Testis (tissue), 3 donors: ENCODE measurements around the gene FBXW5. TPM values are rescaled to one million over a fixed set of nuclear protein-coding genes. Genes with fewer than 3 reads are reported as not detected.

Experiments
- DNase-seq: peaks from one replicate; pipeline ENCODE4 v3.0.0-alpha.2; 2019
- H3K27ac ChIP-seq, 2 donors: fragments of 200-600 bp; sonication (generic); one replicate each; pipeline ENCODE4 v1.5.1; 2019
- H3K27me3 ChIP-seq: fragments of 200-600 bp; sonication (generic); one replicate; pipeline ENCODE4 v1.5.1; 2019
- H3K36me3 ChIP-seq: fragments of 200-600 bp; sonication (generic); one replicate; pipeline ENCODE4 v1.5.1; 2017; ENCODE audit warnings: low read depth; ENCODE audit errors: missing control alignments
- H3K4me1 ChIP-seq: fragments of 200-600 bp; sonication (generic); one replicate; pipeline ENCODE4 v1.5.1; 2019
- H3K4me3 ChIP-seq, 2 donors: fragments of 200-600 bp; sonication (generic); one replicate each; pipeline ENCODE4 v1.5.1; 2017 to 2019
- H3K9me3 ChIP-seq: fragments of 200-600 bp; sonication (generic); one replicate; pipeline ENCODE4 v1.5.1; 2017
- CTCF ChIP-seq, 3 experiments: fragments of 450-650 bp in 2 of 3; fragments of 200-600 bp in 1 of 3; sonication (generic) in 1 of 3; IDR thresholded peaks; one replicate each; pipeline ENCODE4 v1.5.1; 2016 to 2019; ENCODE audit warnings: antibody characterized with exemption in 3 of 3, mild to moderate bottlenecking in 2 of 3, moderate library complexity in 1 of 3
- POLR2A ChIP-seq: fragments of 450-650 bp; IDR thresholded peaks from one replicate; pipeline ENCODE4 v1.6.1; 2017; ENCODE audit warnings: antibody characterized with exemption, mild to moderate bottlenecking, moderate library complexity
- WGBS, 2 donors: methylation state at CpG; one replicate each; pipeline ENCODE4 v1.1.5; 2018; 5-methylcytosine and 5-hydroxymethylcytosine counted together
- intact Hi-C: fragments of 100-400 bp; cut with DNase I; formaldehyde crosslinking; loops from one replicate; pipeline ENCODE4 v1.15.1; 2023; ENCODE audit warnings: low total_unique reads
- polyA plus RNA-seq: library from polyadenylated mRNA; stranded (reverse); fragments of 350-450 nt; fragmentation: Illumina TruSeq; extraction: RNeasy Lipid Tissue Mini Kit (QIAGEN cat#74804); gene quantifications from one replicate; pipeline ENCODE4 v1.2.3, GENCODE V29; 2014; ENCODE audit warnings: low read depth, low replicate concordance; ENCODE audit not compliant: insufficient read depth
- total RNA-seq, 2 donors: library from RNA; depleted of rRNA; stranded (reverse); fragments of >200 nt; gene quantifications; one replicate each; pipeline ENCODE4 v1.2.3, GENCODE V29; 2016

Gene FBXW5
- total and polyA plus RNA-seq, 3 donors from 2014 or later: 452 to 749 (median 509) TPM

- Histone ChIP-seq H3K27me3 (no peaks in the 10 kb centered on the region), H3K4me3 (no peak overlapping the region), H3K36me3 (no peaks in the 10 kb centered on the region), H3K4me1 (peaks cover 40% of the 10 kb centered on the region), H3K9me3 (no peaks in the 10 kb centered on the region), H3K27ac (peak overlapping the region in 1 of 2 donors; percentile 24)
- TF ChIP-seq POLR2A (no peak), CTCF (IDR thresholded peaks at IDR 0.05) (no peak)
- WGBS, 2 donors: 57 to 85% methylated on average over 7 to 19 of the region's 19 CpGs
- no peak for DNase-seq
- intact Hi-C loops: no loop called here
Measured at GRCh38 chr9:136953771-136954269, 9.3 kb upstream of the FBXW5 start.

- no peaks in the 10 kb centered on the region for H3K9me3 ChIP-seq
- H3K27me3 ChIP-seq: no peaks in the 10 kb centered on the region
- H3K4me1 ChIP-seq: peaks cover 43% of the 10 kb centered on the region
- no peaks in the 10 kb centered on the region for H3K36me3 ChIP-seq
- DNase-seq: no peak
- TF ChIP-seq CTCF (IDR thresholded peaks at IDR 0.05) (no peak), POLR2A (no peak)
- H3K27ac ChIP-seq: peak overlapping the region; percentile 65 to 70
- intact Hi-C loops: no loop called here
- H3K4me3 ChIP-seq: peak overlapping the region in 1 of 2 donors; percentile 5
- 87 to 90% methylated on average over 4 to 42 of the region's 44 CpGs for WGBS, 2 donors
Measured at GRCh38 chr9:136952876-136953770, 8.6 kb upstream of the FBXW5 start.

- H3K27ac ChIP-seq: peak overlapping the region; percentile 65 to 70
- intact Hi-C loops: no loop called here
Measured at GRCh38 chr9:136952321-136952850, 7.8 kb upstream of the FBXW5 start.

GRCh38 chr9:136951541-136952320 is 7.2 kb upstream of the FBXW5 start, which contains the start of gene LCN12:
TSS of gene LCN12 (plus strand) at chr9:136952273. CDS start at chr9:136952328, 55 bp downstream.
- Histone ChIP-seq H3K27ac (peak within 1 kb of the TSS; percentile 70), H3K4me1 (peaks cover 55% of the 10 kb centered on the region), H3K27me3 (no peaks in the 10 kb centered on the region), H3K36me3 (no peaks in the 10 kb centered on the region), H3K4me3 (peak within 1 kb of the TSS in 1 of 2 donors; percentile 5), H3K9me3 (no peaks in the 10 kb centered on the region)
- DNase-seq: no peak
- TF ChIP-seq POLR2A: no peak
- no peak for TF ChIP-seq CTCF (IDR thresholded peaks at IDR 0.05)
- WGBS, 2 donors: 47 to 50% methylated on average over 3 to 10 of the region's 14 CpGs
- intact Hi-C loops: no loop called here

More at GRCh38 chr9:136952321-136952850, 7.8 kb upstream of the FBXW5 start:
- 37 to 67% methylated on average over 4 to 9 of the region's 15 CpGs for WGBS, 2 donors
- Histone ChIP-seq H3K36me3 (no peaks in the 10 kb centered on the region), H3K4me1 (peaks cover 50% of the 10 kb centered on the region), H3K4me3 (peak overlapping the region in 1 of 2 donors; percentile 5), H3K27me3 (no peaks in the 10 kb centered on the region), H3K9me3 (no peaks in the 10 kb centered on the region)
- no peak for DNase-seq
- TF ChIP-seq POLR2A (no peak), CTCF (IDR thresholded peaks at IDR 0.05) (no peak)
